AG10803 (cell line): ENCODE measurements around the gene LARP7.

Source experiments
- DNase-seq: peaks from one replicate; pipeline ENCODE4 v3.0.0; 2010; ENCODE audit warnings: low read depth
- H3K4me3 ChIP-seq: 2 replicates; pipeline ENCODE4 v1.5.1; 2011; ENCODE audit warnings: mild to moderate bottlenecking, low read length, control low read depth
- CTCF ChIP-seq: conservative IDR thresholded peaks from 2 replicates; pipeline ENCODE4 v1.5.1; 2011; ENCODE audit warnings: mild to moderate bottlenecking, low read length, control low read depth, inconsistent platforms

Gene LARP7

GRCh38 chr4:112646632-112647537, 9.9 kb downstream of the LARP7 start:
- no peak for DNase-seq
- no peak overlapping the region for H3K4me3 ChIP-seq
- TF ChIP-seq CTCF, result no peak

- DNase-seq, result no peak
- TF ChIP-seq CTCF, result no peak
- H3K4me3 ChIP-seq, result no peak overlapping the region
These were observed 10.8 kb downstream of the LARP7 start for GRCh38 chr4:112647785-112648184.

- no peak for DNase-seq
- no peak for TF ChIP-seq CTCF
- H3K4me3 ChIP-seq, result no peak overlapping the region
These were observed 11.5 kb downstream of the LARP7 start for GRCh38 chr4:112648263-112649054.

- no peak overlapping the region for H3K4me3 ChIP-seq
- TF ChIP-seq CTCF, result no peak
- DNase-seq, result no peak
These were observed 12.1 kb downstream of the LARP7 start for GRCh38 chr4:112649055-112649408.

GRCh38 chr4:112650332-112650731, 13.4 kb downstream of the LARP7 start:
- H3K4me3 ChIP-seq, result no peak overlapping the region
- no peak for TF ChIP-seq CTCF
- DNase-seq, result no peak

- H3K4me3 ChIP-seq, result no peak overlapping the region
- TF ChIP-seq CTCF, result no peak
- DNase-seq, result no peak
These were observed 14.7 kb downstream of the LARP7 start for GRCh38 chr4:112651641-112652040.
